NCI-H82 treated with DMSO at 0.1 percent for 48 hours (cell line): ENCODE measurements around the gene TEX12.
A peak's percentile ranks its signal among the peaks of the same experiment; 100 is the strongest.
"Not testable (repeated sequence)": the region's sequence is repeated elsewhere in the genome, so short reads cannot be mapped to it uniquely, and the experiment has no call there.

ENCODE experiments used
- DNase-seq: peaks from one replicate; lab custom pipeline; 2025; ENCODE audit not compliant: unreplicated experiment; lab: John Stamatoyannopoulos, UW

Gene TEX12

DNA sequence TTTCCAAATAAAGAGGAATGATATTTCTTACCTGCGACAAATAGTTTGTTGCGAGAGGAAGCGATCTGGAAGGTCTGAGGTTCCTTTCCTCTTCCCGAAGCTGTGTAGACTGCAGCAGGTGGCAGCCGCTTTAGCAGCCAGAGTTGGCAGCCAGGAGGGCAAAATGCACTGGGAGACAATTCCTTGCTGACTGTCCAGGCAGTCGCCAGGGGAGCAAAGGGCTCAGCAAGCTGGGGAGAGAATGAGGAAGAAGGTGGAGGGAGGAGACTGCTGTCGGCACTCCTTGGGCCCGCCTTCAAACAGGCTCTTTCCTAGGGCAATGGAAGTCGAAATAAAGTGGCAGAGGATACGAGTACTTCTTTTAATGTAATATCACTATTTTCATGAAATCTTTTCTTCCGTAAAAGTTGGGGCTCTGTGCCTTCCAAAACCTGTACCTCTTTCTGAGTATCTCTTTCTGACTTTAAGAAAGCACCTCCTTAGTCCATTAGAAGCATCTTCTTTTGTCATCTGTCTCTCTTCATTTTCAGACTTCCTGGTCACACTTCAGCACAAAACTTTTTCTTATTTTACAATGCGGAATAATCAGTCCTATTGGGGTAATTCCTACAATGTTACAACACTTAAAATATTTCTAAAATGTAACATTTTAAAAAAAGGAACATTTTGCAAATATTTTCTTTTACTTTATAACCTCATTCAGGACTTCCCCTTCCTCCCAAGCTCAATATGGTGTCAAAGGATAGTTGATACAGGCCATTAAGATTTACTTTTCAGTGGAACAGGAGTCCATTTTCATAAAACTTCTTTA lies 3.1 kb upstream of the TEX12 start, which contains the start of gene IL18:
Gene IL18, minus strand, starts transcription at position 220 of the 811 bp plus-strand sequence. CDS start 9,041 bp downstream, outside the sequence.
- no peak for DNase-seq

DNA sequence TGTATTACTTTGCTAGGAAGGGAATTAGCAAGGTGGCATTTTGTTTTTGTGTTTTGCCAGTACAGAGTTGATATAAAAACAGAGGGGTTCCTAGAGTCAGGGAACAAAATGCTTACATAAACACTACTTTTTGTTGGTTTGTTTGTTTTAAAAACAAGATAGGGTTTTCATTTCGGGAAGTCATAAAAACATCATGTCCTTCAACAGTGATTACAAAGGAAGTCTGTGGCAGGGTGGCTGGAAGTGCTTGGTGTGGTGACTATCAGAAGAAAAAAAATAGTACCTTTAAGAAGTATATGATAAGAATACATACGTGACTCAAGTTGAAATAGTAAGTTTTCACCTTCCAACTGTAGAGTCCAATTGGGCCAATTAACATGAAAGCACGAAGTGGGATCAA lies 2.1 kb upstream of the TEX12 start:
- no peak for DNase-seq

- no peak for DNase-seq
Observed at GRCh38 chr11:112166562-112166961, 610 bp upstream of the TEX12 start.

DNA sequence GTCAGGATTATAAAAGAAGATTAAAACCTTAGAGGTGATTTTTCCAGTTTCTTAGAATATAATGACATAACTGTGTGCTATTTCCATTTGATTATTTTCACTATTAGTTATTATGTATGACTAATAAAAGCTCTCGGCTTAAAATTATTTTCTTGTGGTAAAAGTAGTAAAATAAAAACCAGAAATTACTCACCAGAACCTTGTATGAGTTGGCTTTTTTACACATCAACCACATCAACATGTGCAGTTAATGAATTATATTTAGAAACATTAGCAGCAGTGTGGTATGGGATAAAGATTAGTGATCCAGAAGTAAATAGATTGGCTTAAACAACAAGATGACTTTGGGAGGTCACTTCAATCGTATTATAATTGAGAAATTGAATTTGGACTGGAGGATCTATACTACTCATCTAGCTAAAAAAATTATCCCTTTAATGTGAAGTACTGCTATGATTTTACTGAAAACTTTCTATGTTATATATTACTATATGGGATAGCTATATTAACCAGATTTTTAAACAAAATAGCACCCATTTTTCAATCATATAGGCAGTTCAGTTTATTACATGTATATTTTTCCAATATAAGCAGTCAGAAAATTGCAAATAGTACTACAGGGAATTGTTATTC lies 5.3 kb downstream of the TEX12 start:
- DNase-seq = peak; percentile 35

DNA sequence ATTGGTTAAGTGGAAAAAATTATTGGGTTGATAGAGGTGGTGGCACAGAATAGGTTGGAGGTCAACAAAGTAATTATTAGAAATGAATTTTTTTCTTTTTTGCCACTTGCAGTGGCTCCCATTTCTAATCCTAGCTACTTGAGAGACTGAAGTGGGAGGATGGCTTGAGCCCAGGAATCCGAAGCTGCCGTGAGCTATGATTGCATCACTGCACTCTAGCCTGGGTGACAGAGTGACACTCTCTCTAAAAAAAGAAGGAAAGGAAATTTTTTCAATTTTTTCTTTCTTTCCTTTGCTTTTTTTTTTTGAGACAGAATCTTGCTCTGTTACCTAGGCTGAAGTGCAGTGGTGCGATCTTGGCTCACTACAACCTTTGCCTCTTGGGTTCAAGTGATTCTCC lies 6.0 kb downstream of the TEX12 start:
- no peak for DNase-seq

GRCh38 chr11:112174789-112175598 lies 7.8 kb downstream of the TEX12 start, which contains the start of gene BCO2:
Gene BCO2, plus strand, starts transcription at chr11:112175512. Its CDS starts 90 bp downstream, at chr11:112175602.
- peak; percentile 49 for DNase-seq

GRCh38 chr11:112175599-112175952 lies 8.4 kb downstream of the TEX12 start:
- no peak for DNase-seq

GRCh38 chr11:112176077-112176476 lies 8.9 kb downstream of the TEX12 start:
- no peak for DNase-seq

GRCh38 chr11:112177589-112177988 lies 10.4 kb downstream of the TEX12 start:
- no peak for DNase-seq

GRCh38 chr11:112178428-112178827 lies 11.3 kb downstream of the TEX12 start:
- no peak for DNase-seq

GRCh38 chr11:112178936-112179335 lies 11.8 kb downstream of the TEX12 start:
- DNase-seq = no peak

DNA sequence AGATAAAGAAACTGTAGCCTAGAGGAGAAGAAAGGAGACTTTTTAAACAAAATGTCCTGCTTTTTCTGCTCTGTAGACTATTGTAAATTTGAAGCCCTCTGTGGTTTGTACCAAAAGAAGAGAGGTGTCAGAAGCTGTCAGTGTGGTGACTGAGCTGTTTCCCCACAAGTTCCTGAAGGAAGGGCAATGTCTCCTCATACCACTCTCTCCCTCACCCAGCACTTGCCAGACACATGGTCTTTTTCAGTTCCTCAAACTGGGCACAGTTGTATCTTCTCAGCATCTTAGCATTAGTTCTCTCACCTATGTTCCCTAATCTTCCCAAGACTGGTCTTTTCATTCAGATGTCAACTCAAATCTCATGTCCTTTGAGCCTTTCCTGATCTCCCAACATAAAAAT lies 12.4 kb downstream of the TEX12 start:
- no peak for DNase-seq

- no peak for DNase-seq
Observed at GRCh38 chr11:112182867-112183266, 15.7 kb downstream of the TEX12 start.

DNA sequence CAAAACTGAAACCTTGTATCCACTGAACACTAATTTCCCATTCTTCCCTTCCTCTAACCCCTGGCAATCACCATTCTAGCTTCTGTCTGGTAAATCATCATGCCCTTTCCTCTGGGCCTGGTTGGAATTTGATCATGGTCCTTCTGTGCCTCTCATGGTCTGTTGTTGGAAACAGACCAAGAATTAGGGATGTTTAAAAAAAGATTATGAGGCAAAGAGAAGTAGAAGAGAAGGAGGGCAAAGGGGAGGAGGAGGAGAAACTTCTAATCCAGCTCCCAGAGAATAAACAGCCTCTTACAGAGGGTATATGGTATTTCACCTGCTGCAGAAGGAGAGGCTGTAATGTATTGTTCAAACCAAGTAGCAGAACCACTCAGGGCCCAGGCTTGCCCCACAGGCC lies 18.7 kb downstream of the TEX12 start:
- no peak for DNase-seq

DNA sequence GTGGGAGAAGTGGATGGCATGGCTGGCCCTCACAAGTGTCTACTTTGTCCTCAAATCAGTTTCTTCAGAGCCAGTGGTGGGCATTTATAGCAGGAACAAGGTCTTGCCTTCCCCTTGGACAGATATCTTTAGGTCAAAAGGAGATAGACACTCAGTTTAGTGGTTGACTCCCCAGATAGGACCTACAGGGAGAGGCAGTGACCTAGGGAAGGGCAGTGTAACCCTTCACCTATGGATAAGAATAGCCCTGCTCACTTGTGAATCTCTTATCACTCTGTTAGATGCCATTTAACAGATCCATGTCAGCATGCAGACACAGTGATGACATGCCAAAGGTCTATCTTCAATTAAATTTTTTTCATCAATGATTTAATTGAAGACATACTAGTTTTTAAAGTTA lies 19.1 kb downstream of the TEX12 start:
- no peak for DNase-seq

- DNase-seq = not testable (repeated sequence)
Observed at GRCh38 chr11:112195113-112195512, 27.9 kb downstream of the TEX12 start.

GRCh38 chr11:112195951-112196351 lies 28.8 kb downstream of the TEX12 start:
- no peak for DNase-seq

DNA sequence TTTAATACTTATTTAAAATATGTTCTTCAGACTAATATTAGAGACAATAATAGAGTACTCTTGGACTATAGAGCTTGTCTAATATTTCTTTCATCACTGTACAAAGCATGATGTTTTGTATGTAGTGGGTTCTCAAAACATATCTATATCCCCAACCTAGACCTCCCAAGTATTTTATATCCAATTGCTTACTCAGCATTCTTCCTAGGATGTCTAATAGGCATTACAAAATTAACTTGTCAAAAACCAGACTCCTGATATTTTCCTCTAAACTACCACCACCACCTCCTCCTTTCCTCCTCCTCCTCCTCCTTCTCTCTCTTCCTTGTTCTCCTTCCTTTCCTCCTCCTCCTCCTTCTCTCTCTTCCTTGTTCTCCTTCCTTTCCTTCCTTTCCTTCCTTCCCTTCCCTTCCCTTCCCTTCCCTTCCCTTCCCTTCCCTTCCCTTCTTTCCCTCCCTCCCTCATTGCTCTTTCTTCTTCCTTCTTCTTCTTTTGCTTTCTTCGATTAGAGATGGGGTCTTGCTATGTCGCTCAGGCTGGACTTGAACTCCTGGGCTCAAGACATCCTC lies 29.4 kb downstream of the TEX12 start:
- DNase-seq = no peak

- DNase-seq = not testable (repeated sequence)
Observed at GRCh38 chr11:112199101-112199500, 31.9 kb downstream of the TEX12 start.

GRCh38 chr11:112200252-112200651 lies 33.1 kb downstream of the TEX12 start:
- DNase-seq = no peak

- DNase-seq = no peak
Observed at GRCh38 chr11:112206071-112206470, 38.9 kb downstream of the TEX12 start.
